Measurements from ENCODE around the gene ILKAP.

The ILKAP gene

DNA sequence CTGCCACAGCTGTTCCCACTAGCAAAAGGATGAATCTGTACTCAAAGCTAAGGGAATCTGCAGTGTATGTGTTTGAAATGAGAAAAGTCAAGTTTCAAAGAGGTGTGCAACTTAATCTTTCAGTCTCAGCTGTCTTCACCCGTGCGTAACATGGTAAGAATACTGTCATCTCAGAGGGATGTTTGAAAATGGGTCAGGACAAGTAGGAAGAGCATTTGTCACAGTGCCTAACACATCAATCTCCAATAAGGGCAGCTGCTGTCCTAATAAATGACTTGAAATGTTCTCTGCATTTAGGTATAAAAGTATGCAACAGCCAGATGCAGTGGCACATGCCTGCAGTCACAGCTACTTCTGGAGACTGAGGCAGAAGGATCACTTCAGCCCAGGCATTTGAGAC, 13.1 kb downstream of the ILKAP start:
- Histone ChIP-seq H3K27me3 (replicated peaks; ENCODE audit: control insufficient read depth, insufficient read depth, low read length) (no peaks in the 10 kb centered on the region), H3K4me3 (replicated peaks; ENCODE audit: low read depth, low read length) (no peak overlapping the region), H3K36me3 (ENCODE audit: control insufficient read depth, insufficient read depth, low read length) (peaks cover 19% of the 10 kb centered on the region)
- no peak for TF ChIP-seq CTCF (IDR thresholded peaks at IDR 0.05; ENCODE audit: insufficient read depth, low read length, poor library complexity, severe bottlenecking)
- no peak for DNase-seq (ENCODE audit: extremely low read depth, insufficient read length)

GRCh38 chr2:238187618-238188548, 15.6 kb downstream of the ILKAP start:
- peaks cover 20% of the 10 kb centered on the region for H3K36me3 ChIP-seq (ENCODE audit: control insufficient read depth, insufficient read depth, low read length)
- no peak for DNase-seq (ENCODE audit: extremely low read depth, insufficient read length)
- no peak for TF ChIP-seq CTCF (IDR thresholded peaks at IDR 0.05; ENCODE audit: insufficient read depth, low read length, poor library complexity, severe bottlenecking)
- no peak overlapping the region for H3K4me3 ChIP-seq (replicated peaks; ENCODE audit: low read depth, low read length)
- no peaks in the 10 kb centered on the region for H3K27me3 ChIP-seq (replicated peaks; ENCODE audit: control insufficient read depth, insufficient read depth, low read length)

DNA sequence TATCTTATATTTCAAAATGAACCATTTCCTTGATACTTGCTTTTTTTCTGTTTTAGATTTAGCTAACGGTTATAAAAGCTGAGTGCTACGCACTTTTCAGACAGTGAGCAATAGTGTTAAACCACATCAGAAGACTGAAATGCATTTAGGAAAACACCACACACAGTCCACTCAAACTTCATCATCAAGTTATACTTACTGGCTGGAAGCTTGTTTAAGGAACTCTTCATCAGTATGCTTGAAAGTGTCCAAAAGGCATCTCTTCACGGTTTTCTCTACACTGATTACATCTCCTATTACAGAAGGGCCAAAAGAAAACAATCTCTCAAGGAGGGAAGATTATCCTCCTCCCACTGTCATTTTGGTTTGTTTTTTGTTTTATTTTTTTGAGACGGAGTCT, 19.7 kb downstream of the ILKAP start:
- no peak for DNase-seq (ENCODE audit: extremely low read depth, insufficient read length)
- TF ChIP-seq CTCF (IDR thresholded peaks at IDR 0.05; ENCODE audit: insufficient read depth, low read length, poor library complexity, severe bottlenecking) = no peak
- no peak overlapping the region for H3K4me3 ChIP-seq (replicated peaks; ENCODE audit: low read depth, low read length)
- H3K27me3 ChIP-seq (replicated peaks; ENCODE audit: control insufficient read depth, insufficient read depth, low read length) = no peaks in the 10 kb centered on the region
- H3K36me3 ChIP-seq (ENCODE audit: control insufficient read depth, insufficient read depth, low read length) = peaks cover 32% of the 10 kb centered on the region

- no peak for DNase-seq (ENCODE audit: extremely low read depth, insufficient read length)
- Histone ChIP-seq H3K27me3 (replicated peaks; ENCODE audit: control insufficient read depth, insufficient read depth, low read length) (no peaks in the 10 kb centered on the region), H3K4me3 (replicated peaks; ENCODE audit: low read depth, low read length) (no peak overlapping the region), H3K36me3 (ENCODE audit: control insufficient read depth, insufficient read depth, low read length) (peaks cover 23% of the 10 kb centered on the region)
- no peak for TF ChIP-seq CTCF (IDR thresholded peaks at IDR 0.05; ENCODE audit: insufficient read depth, low read length, poor library complexity, severe bottlenecking)
Observed at GRCh38 chr2:238182362-238182761, 21.1 kb downstream of the ILKAP start.

DNA sequence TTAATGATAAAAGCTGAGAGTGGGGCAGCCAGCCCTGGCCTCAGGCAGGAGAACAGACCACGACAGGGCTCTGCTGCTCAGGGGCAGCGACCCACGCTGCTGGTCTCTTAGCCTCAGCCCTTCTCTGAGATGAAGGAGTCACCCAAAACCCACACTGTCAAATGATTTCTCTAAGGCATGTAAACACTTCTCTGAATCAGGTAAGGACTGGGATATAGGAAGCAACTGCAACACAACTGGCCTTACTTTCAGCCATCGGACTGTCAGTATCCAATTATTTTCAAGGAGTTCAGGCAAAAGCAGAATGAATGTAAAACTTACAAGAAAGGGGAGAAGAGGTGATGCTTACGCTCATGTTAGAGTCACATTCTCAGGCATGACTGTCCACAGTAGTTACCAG, 22.9 kb downstream of the ILKAP start:
- no peak for DNase-seq (ENCODE audit: extremely low read depth, insufficient read length)
- H3K27me3 ChIP-seq (replicated peaks; ENCODE audit: control insufficient read depth, insufficient read depth, low read length) = no peaks in the 10 kb centered on the region
- no peak overlapping the region for H3K4me3 ChIP-seq (replicated peaks; ENCODE audit: low read depth, low read length)
- H3K36me3 ChIP-seq (ENCODE audit: control insufficient read depth, insufficient read depth, low read length) = peaks cover 20% of the 10 kb centered on the region
- no peak for TF ChIP-seq CTCF (IDR thresholded peaks at IDR 0.05; ENCODE audit: insufficient read depth, low read length, poor library complexity, severe bottlenecking)
